Endodermal cell (in vitro differentiated cells): ENCODE data around the gene PSTPIP1. TPM values are rescaled to one million over a fixed set of nuclear protein-coding genes. Genes with fewer than 3 reads are reported as not detected.

Experiments used
- DNase-seq: peaks from one replicate; pipeline ENCODE4 v3.0.0-alpha.2; 2017
- H3K27ac ChIP-seq: 2 replicates; pipeline ENCODE4 v1.5.1; 2013; ENCODE audit warnings: mild to moderate bottlenecking, low read depth, low read length, moderate library complexity
- H3K27me3 ChIP-seq: 2 replicates; pipeline ENCODE4 v1.6.1; 2013; ENCODE audit warnings: mild to moderate bottlenecking, low read length, moderate library complexity; ENCODE audit not compliant: insufficient read depth, control insufficient read depth, poor library complexity, severe bottlenecking
- H3K36me3 ChIP-seq: 2 replicates; pipeline ENCODE4 v1.7.0; 2013; ENCODE audit warnings: mild to moderate bottlenecking, low read length, moderate library complexity; ENCODE audit not compliant: control insufficient read depth, insufficient read depth
- H3K4me1 ChIP-seq: one replicate; pipeline ENCODE4 v1.7.0; 2013; ENCODE audit warnings: low read length; ENCODE audit not compliant: control insufficient read depth, insufficient read depth
- H3K4me3 ChIP-seq: 2 replicates; pipeline ENCODE4 v1.5.1; 2013; ENCODE audit warnings: mild to moderate bottlenecking, low read length, moderate library complexity
- H3K9ac ChIP-seq: 2 replicates; pipeline ENCODE4 v1.6.1; 2013; ENCODE audit warnings: mild to moderate bottlenecking, low read length, moderate library complexity; ENCODE audit not compliant: poor library complexity, severe bottlenecking; ENCODE audit errors: extremely low read depth
- H3K9me3 ChIP-seq: 2 replicates; pipeline ENCODE4 v1.6.1; 2013; ENCODE audit warnings: mild to moderate bottlenecking, low read length, moderate library complexity; ENCODE audit not compliant: control insufficient read depth
- H3K27ac Mint-ChIP-seq: 2 replicates; pipeline ENCODE4 v1.8.0; 2020; ENCODE audit warnings: mixed read lengths
- H3K27me3 Mint-ChIP-seq: 2 replicates; pipeline ENCODE4 v1.8.0; 2021; ENCODE audit warnings: mild to moderate bottlenecking, mixed read lengths; ENCODE audit not compliant: insufficient read depth
- H3K36me3 Mint-ChIP-seq: 2 replicates; pipeline ENCODE4 v1.8.0; 2020; ENCODE audit warnings: low read depth, mixed read lengths
- H3K4me1 Mint-ChIP-seq: 2 replicates; pipeline ENCODE4 v1.8.0; 2020; ENCODE audit warnings: mixed read lengths
- H3K4me3 Mint-ChIP-seq: 2 replicates; pipeline ENCODE4 v1.8.0; 2020; ENCODE audit warnings: mild to moderate bottlenecking, moderate library complexity, mixed read lengths
- H3K9me3 Mint-ChIP-seq: 2 replicates; pipeline ENCODE4 v1.8.0; 2020; ENCODE audit warnings: mild to moderate bottlenecking, mixed read lengths
- WGBS, 2 experiments: methylation state at CpG; one replicate each; pipeline versions ENCODE4 v1.1.5 to v1.1.7; 2013; ENCODE audit warnings: missing lambda C conversion rate in 2 of 2, mixed read lengths in 1 of 2; ENCODE audit not compliant: insufficient coverage in 1 of 2, insufficient read length in 1 of 2; 5-methylcytosine and 5-hydroxymethylcytosine counted together
- total RNA-seq, 2 donors: library from RNA; stranded (reverse); fragmentation: NEBNext Ultra II Directional in 1 of 2; extraction: Animal tissue kit (Norgen Biotek cat#: 25700) in 1 of 2; gene quantifications; 2 replicates in 1 of 2; 3 replicates in 1 of 2; pipeline ENCODE4 v1.2.1, GENCODE V29; 2021
- TF ChIP-seq, protein P1 (sequence below): fragments of 200-600 bp; sonication (generic); conservative IDR thresholded peaks from 2 replicates; pipeline ENCODE4 v1.5.0; 2021; ENCODE audit warnings: antibody characterized with exemption, mild to moderate bottlenecking

Gene PSTPIP1
- total RNA-seq, 2 donors from 2014 or later: 0.29 to 1.5 TPM

DNA sequence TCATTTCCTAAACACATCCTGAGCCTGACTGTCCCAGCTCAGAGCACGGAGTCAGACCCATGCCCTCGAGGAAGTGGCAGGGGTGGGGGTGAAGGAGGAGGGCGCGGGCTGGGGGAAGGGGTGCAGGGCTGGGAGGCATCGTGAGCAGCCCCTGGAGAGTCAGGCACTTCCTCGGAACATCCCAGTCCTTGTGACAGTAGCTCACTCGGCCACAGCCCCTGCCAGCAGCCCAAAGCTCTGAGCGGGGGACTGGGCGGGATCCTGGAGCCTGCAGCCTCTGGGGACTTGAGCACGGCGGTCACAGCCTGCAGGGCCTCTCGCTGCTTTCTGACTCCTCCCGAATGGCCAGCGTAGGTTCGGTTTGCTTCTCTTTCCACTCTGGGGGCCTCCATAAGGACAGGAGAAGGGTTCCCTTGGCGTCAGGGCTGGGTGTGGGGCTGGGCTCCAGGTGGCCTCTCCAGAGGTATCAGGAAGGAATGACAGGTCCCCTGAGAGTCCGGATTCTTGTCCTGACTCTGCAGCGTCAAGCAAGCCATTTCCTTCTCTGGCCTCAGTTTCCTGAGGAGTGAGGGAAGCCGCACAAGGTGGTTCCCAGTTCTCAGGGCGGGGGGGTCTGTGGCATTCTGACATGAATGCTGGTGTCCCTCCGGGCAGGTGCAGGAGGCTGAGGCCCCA, 20.9 kb downstream of the PSTPIP1 start:
- Mint-ChIP-seq H3K27me3 (no peaks in the 10 kb centered on the region), H3K4me1 (no peaks in the 10 kb centered on the region), H3K36me3 (no peaks in the 10 kb centered on the region)

DNA sequence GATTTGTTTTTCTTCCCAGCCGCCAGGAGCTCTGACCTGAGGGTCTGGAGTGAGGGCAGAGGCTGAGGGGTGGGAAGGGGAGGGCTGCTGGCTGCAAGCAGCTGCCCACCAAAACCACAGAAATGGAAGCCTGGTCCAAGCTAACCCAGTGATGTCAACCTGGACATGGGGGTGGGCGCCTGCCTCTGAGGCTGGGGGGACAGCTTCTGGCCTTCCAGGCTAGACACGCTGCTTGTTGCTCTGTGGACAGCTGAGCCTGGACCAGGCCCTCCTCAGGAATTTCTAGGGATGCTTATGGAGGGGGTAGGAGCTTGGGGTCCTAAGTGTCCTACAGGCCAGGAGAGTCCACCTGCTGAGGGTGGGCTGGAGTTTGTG, 21.4 kb downstream of the PSTPIP1 start:
- no peak overlapping the region for H3K27ac Mint-ChIP-seq
- Histone ChIP-seq H3K9me3 (no peaks in the 10 kb centered on the region), H3K4me1 (no peaks in the 10 kb centered on the region), H3K36me3 (no peaks in the 10 kb centered on the region), H3K4me3 (no peak overlapping the region), H3K27ac (no peak overlapping the region), H3K9ac (no peak overlapping the region), H3K27me3 (no peaks in the 10 kb centered on the region)
- H3K4me3 Mint-ChIP-seq: no peak overlapping the region
- H3K4me1 Mint-ChIP-seq: no peaks in the 10 kb centered on the region
- no peaks in the 10 kb centered on the region for H3K9me3 Mint-ChIP-seq
- no peaks in the 10 kb centered on the region for H3K27me3 Mint-ChIP-seq
- TF ChIP-seq, protein P1, sequence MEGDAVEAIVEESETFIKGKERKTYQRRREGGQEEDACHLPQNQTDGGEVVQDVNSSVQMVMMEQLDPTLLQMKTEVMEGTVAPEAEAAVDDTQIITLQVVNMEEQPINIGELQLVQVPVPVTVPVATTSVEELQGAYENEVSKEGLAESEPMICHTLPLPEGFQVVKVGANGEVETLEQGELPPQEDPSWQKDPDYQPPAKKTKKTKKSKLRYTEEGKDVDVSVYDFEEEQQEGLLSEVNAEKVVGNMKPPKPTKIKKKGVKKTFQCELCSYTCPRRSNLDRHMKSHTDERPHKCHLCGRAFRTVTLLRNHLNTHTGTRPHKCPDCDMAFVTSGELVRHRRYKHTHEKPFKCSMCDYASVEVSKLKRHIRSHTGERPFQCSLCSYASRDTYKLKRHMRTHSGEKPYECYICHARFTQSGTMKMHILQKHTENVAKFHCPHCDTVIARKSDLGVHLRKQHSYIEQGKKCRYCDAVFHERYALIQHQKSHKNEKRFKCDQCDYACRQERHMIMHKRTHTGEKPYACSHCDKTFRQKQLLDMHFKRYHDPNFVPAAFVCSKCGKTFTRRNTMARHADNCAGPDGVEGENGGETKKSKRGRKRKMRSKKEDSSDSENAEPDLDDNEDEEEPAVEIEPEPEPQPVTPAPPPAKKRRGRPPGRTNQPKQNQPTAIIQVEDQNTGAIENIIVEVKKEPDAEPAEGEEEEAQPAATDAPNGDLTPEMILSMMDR: no peak
- no peak for DNase-seq
- no peaks in the 10 kb centered on the region for H3K36me3 Mint-ChIP-seq
- 91% methylated on average over 3 of the region's 3 CpGs; no CpG with 5 or more reads in 1 of the 2 experiments for WGBS, 2 experiments

More for the DNA sequence above, 20.9 kb downstream of the PSTPIP1 start:
- Mint-ChIP-seq H3K4me3 (no peak overlapping the region), H3K27ac (no peak overlapping the region), H3K9me3 (no peaks in the 10 kb centered on the region)
- H3K27ac ChIP-seq: no peak overlapping the region
- WGBS, 2 experiments: 78 to 87% methylated on average over 12 to 21 of the region's 21 CpGs
- DNase-seq: peak; percentile 63
- no peaks in the 10 kb centered on the region for H3K27me3 ChIP-seq
- TF ChIP-seq, protein P1: no peak
- H3K9me3 ChIP-seq: no peaks in the 10 kb centered on the region
- H3K36me3 ChIP-seq: no peaks in the 10 kb centered on the region
- H3K4me3 ChIP-seq: no peak overlapping the region
- no peak overlapping the region for H3K9ac ChIP-seq
- no peaks in the 10 kb centered on the region for H3K4me1 ChIP-seq

DNA sequence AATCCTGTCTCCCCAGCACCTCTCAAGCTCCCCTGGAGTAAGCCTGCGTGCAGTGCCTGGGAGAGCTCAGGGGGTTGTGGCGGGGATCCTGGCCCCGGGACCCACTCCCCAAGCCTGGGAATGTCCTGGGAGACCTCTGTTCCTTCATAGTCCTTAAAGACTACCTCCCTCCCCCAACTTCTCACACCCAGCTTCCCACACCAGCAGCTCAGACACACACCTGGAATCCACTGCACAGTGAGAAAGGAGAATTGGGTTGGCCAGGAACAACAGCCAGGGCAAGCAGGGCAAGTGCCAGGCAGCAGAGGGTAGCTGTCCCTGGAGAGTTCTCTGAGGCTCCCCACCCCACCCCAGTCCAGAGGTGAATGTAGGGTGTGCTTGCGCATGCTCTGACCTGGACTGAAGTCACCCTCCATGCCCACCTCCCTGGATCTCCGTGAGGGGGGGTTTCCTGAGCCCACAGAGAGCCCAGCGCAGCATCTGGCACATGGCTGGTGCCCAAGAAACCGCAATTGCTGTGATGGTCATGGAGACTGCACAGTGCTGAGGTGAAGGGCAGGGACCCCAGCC, 22.2 kb downstream of the PSTPIP1 start:
- Histone ChIP-seq H3K9me3 (no peaks in the 10 kb centered on the region), H3K36me3 (no peaks in the 10 kb centered on the region), H3K27me3 (no peaks in the 10 kb centered on the region), H3K9ac (no peak overlapping the region), H3K4me1 (no peaks in the 10 kb centered on the region), H3K27ac (no peak overlapping the region), H3K4me3 (no peak overlapping the region)
- no peaks in the 10 kb centered on the region for H3K9me3 Mint-ChIP-seq
- H3K27ac Mint-ChIP-seq: no peak overlapping the region
- WGBS, 2 experiments: 85 to 88% methylated on average over 2 to 7 of the region's 7 CpGs
- H3K36me3 Mint-ChIP-seq: no peaks in the 10 kb centered on the region
- no peaks in the 10 kb centered on the region for H3K27me3 Mint-ChIP-seq
- DNase-seq: peak; percentile 37
- TF ChIP-seq, protein P1: no peak
- no peaks in the 10 kb centered on the region for H3K4me1 Mint-ChIP-seq
- no peak overlapping the region for H3K4me3 Mint-ChIP-seq
